HG02759 (cell line): Measurements from ENCODE around the gene EGFL7.
A peak's percentile ranks its signal among the peaks of the same experiment; 100 is the strongest.

Experiments
- ATAC-seq: cut with Tn5 transposase; IDR thresholded peaks from one replicate; pipeline ENCODE4 v1.9.1; 2021; ENCODE audit warnings: mild to moderate bottlenecking, moderate library complexity; ENCODE audit not compliant: unreplicated experiment

EGFL7 gene

DNA sequence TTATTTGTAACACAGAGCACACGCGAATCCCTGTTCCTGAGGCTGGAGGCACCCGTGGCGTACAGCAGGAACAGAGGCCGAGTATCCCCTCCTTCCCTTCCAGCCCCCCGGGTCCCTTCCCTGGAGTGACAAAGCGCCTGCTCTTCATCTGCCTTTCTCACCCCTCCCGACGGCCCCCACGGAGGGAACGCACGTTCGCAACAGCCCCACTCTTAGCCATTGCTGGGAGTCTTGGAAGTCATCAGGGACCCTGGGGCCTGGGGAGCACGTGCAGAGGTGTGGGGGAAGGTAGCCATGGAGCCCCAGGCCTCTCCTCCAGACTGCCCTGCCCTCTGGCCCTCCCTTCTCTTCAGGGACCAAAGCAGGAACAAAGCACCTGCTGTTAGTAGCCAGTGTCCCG is 22.1 kb downstream of the EGFL7 start:
- no peak for ATAC-seq

DNA sequence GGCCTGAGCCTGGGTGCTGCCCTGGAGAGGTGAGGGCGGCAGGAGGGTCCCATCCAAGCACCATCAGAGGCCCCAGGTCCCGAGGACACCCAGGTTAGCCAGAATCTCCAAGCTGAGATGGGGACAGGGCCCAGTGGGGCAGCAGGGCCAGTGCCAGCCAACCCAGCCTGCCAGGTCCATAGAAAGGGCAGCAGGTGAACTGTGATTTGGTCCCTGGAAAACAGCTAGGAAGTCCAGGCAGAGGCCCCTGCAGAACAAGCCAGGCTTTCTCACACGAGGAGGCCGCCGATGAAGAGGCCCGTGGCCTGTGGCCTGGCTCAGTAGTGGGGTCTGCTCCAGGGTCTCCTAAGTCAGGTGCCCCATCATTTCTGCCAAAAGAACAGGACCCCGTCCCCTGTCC is 22.5 kb downstream of the EGFL7 start:
- ATAC-seq, result no peak

DNA sequence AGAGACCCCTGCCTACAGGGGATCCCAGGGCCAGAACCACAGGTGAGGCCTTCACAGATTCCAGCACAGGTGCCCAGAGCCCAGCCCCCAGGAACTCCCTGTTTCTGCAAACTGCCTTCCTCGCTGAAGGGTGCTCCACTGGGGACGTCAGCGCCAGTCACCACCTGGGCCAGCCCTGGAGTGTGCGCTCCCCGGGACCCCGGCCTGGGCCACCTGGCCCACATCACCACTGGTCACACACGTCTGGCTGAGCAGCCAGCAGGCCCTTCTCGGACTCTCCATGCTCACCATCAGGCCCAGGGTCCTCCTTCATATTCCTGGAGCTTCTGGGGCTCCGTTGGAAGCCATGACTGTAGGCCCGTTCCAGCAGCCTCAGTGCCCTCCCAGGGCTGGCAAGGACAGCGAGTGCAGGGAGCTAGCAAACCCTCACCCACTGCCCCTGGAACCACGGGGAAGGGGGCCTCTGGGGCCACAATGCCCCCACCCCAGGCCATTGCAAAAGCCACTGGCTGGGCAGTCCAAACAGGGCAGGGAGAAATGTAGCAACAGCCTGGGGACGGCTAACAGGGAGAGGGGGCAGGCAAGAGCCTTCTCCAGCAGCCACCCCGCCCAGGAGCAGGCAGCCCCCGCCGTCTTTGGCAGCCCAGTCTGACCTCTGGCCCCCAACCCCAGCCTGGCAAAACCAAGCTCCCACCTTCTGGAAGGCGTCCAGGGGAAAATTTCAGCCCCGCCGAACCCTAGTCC is 23.2 kb downstream of the EGFL7 start:
- no peak for ATAC-seq

DNA sequence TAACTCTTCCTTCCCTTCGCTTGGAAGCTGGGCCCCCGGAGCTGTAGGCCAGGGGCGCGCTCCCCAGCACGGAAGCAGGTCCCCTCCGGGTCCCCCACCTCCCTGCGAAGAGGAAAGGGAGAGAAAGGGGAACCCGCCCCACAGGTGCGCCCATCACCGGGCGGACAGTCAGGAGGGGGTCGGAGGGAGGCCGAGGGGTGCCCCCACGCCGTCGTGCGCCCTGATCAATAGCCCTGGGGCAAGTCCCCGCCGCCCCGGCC is 23.7 kb downstream of the EGFL7 start:
- ATAC-seq, result no peak

DNA sequence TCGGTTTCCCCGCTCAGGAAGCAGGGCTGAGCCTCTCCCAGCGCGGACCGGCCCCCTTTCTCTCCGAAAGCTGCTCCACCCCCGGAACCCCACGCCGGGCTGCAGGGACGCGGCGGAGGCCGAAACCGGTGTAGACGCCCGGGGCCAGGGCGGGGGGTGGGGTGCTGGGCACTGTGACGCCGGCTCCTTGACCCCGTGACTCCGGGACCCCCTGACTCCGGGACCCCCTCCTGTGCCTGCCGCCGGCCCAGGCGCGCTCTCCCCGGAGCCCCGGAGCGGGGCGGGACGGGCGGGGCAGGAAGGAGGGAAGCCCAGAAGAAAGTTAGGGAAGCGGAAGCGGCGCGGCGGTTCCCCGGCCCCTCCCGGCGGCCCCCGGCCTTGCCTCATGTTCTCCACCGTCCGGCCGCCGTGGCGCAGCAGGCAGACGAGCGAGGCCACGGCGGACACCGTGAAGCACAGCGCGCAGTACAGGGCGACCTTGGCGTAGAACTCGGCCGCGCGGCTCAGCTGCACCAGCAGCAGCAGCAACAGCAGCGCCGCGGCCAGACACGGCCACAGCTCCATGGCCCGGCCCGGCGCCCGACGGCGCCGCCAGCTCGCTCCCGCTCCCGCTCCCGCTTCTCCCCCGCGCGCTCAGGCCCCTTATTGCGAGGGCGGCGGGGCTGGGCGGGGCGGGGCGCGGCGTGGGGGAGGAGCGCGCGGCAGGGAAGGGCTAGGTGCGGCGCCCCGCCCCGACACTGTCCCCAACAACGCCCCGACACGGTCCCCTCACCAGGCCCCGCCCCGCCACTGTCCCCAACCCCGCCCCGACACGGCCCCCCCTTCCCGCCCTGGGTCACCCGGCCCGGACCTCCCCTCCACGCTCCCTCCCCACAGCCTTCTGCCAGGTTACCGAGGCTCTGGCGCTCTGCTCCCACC is 24.3 kb downstream of the EGFL7 start, which contains the start of gene AGPAT2:
TSS of gene AGPAT2 (minus strand) at position 664 of the 918 bp plus-strand sequence. CDS start at position 564, 100 bp downstream.
- peak; percentile 69 for ATAC-seq

DNA sequence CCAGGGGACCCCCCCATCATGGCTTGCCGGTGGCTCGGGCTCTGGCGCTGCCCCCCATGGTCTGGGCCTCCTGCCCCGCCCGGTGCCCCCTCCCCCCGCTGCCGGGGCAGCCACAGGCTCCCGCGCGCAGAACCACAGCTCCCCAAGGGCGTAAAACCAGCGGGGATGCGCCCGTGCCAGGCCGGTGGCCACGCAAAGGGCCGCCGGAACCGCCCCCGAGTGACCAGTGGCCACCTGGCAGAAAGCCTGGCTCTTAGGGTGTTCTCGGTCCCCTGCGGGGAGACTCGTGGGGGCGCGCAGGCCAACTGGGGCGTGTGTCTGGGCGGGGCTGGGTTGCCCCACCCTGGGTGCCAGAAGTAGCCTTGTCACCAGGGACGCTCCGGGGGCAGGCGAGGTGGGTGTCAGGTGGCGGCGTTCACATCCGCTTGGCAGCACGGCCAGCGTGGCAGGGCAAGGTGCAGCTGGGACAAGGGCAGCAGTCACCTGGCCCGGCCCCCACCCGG is 25.1 kb downstream of the EGFL7 start:
- no peak for ATAC-seq

DNA sequence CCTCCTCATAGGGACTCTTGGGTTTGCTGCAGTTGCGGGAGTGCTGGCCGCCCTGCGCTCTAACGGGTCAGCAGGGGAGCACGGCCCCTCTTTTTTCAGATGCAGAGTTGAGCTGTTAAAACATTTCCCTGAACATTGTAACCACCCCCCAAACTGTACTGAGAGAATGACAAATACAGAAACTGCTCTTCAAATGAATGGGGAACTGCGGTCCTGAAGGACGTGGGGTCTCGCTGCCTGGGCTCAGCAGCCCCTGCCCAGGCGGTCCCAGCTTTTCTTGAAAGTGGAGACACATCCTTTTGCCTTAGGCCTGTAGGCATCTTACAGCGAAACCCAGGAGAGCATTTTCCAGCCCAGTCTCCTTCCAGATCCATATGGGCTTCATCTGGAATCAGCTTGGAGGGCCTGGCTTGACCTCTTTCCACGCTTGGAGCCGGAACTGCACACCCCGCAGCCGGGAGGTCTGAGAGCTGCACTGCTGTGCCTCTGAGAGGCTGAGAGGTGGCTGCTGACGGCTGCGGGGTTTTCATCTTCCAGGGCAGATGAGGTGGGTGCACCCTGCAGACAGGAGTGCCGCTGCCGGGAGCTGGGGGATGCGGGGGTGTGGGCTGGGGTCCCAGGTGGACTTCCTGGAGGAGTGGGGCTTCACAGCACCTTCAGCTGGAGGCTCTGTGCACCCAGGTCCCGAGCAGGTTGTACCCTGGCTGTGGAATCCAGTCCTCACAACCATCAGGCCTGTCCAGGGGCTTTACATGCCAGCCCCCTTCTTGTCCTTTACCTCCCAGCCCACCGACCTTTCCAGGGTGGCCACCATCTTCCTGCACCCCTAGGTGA is 25.8 kb downstream of the EGFL7 start:
- ATAC-seq, result no peak

DNA sequence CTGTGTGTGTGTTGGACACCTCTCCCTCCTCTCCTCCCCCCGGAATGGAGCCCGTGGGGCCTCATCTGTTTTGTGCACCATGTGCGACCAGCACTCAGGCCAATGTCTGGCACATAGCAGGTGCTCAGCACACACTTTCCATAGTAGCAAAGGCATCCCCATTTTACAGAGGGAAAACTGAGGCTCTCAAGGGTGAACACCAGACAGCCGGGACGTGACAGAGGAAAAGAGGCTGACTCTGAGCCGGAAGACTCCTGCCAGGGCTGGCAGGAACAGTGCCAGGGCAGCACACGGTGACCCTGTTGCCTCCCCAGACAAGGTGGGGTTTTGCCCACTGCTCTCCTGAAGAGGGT is 26.4 kb downstream of the EGFL7 start:
- no peak for ATAC-seq

DNA sequence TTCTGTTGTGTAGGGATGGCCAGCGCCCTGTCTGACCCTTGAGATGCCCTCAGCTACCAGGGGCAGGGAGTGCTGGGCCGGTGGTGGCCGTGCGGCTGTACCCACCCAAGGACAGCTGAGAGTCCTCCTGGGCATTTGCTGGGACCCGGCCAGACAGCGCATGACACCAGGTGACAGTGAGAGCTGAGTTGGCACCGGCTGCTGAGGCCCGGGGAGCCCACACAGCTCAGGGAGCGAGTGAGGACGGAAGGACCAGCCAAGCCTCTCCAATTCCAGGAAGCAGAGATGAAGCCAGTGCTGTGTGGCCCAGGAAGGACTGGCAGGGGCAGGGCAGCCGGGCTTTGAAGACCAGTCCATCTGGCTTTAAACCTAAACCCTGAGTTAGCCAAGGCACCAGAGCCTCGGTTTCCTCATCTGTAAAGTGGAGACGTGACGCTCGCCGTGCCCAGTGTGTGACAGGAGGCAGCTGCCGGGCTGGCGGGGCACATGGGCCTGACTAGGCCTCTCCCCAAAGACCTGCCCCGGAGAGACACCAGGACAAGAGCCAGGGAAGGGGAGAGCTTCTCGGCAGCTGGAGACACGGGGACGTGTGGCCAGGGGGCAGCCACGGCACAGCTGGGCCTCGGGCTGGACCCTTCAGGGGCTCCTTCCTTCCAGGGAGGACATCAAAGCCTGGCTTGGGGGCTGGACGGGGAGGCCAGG is 27.5 kb downstream of the EGFL7 start:
- no peak for ATAC-seq

DNA sequence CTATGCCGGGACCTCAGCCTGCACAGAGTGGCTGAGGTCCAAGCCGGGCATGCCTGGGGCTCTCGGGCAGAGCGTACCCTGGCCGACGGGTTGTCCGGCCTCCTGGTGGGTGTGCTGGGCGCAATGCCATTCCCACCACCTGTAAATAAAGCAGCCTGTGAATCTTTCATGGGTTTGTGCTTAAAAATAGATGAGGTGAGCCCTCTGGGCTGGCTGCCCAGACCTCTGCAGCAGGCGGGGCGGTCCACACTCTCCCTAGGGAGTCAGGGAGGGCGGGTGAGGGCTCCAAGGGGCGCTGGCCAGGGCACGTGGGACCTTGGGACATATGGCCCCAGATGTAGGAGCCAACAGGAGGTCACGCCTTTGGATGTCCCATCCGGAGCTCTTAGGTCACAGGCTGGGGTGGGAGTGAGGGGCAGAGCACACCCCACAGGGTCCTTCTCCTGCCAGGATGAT is 28.1 kb downstream of the EGFL7 start:
- no peak for ATAC-seq

DNA sequence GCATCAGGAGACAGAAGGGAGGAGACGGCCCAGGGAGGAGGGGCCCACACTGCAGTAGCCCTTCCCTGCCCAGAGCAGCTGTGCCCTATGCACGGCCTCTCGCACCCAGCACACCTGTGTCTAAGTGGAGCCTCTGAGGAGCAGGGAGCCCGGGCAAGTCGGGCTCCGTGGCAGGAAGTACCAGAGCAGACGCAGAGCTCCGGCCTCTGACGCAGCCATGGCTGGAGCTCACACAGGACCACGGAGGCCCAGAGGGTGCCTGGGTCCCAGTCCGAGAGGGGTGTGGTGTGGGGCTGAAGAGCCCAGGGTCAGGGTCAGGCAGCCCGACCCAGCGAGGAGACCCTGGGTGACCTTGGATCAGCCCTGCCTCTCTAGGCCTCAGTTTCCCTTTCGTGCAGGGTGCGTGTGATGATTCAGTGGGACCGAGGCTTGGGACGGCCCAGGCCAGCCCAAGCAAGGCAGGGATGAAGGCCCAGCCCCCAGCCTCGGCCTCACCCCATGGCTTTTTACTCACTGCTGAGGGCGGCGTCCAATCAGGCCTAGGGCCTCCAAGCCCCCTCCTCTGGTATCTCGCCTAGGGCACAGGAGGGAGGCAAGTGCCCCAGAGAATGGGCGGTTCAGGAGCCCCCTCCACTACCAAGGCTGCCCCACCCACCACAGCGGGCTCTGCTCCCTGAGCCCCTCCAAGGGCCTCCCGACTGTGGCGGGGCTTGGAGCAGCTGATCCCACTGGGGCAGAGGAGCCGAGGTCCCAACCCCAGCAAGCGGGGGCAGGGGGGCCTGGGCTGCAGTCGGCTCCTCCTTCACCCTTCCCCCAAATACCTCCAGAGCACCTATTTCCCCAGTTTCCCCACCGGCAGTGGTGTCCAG is 28.8 kb downstream of the EGFL7 start:
- no peak for ATAC-seq

DNA sequence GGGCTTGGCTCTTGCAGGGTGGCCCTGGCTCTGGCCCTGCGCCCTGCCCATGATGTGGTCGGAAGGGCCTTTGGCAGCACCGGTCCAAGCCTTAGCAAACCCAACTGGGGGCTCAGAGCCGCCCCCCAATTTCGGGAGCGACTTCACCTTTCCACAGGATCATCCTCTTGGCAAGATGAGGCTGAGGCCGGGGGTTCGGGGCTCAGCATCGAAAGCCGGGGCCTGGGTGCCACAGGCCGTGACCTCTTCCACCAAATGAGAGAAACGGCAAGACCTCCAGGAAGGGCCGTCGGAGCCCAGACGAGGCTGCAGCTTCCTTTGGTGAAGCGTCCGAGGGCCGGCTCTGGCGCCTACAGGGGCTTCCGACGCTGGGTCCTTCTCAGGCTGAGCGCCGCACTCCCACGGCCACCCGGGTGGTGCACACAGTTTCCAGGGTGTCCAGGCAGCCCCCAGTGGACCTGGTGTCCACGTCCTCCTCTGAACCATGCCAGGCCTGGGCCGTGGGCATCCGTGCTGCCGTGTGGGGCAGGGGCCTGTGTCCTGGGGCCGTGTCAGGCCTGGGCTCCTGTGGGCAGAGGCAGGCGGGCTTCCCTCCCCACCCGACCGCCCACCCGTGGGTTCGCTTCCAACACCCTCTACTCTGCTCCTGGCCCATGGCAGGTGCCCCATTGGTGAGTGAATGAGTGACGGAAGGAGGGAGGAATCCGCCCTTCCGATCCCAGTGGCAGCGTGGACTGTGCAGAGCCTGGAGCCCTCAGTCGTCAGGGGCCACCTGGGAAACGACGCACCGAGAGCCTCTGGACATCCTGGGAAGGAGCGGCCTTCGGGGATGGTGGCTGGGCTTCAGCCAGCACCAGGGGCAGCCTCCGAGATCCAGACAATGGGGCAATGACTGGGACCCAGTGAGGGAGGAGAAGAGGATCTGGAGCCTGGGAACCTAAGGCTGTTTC is 29.7 kb downstream of the EGFL7 start:
- ATAC-seq, result no peak

DNA sequence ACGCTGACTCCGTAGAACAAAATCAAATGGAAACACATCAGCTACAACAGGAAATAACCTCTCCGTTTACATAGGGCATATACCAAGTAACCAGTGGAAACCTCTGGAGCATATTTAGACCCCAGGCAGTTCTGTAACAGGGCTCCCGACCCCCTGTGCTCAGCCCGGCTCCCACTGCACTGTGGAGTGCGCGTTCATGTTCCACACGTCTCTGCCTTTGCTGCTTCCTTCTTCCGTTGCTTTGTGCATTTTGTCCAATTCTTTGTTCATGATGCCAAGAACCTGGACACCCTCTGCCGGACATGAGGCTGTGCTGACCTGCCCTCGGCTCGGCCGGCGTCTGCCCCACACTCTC is 30.4 kb downstream of the EGFL7 start:
- no peak for ATAC-seq

DNA sequence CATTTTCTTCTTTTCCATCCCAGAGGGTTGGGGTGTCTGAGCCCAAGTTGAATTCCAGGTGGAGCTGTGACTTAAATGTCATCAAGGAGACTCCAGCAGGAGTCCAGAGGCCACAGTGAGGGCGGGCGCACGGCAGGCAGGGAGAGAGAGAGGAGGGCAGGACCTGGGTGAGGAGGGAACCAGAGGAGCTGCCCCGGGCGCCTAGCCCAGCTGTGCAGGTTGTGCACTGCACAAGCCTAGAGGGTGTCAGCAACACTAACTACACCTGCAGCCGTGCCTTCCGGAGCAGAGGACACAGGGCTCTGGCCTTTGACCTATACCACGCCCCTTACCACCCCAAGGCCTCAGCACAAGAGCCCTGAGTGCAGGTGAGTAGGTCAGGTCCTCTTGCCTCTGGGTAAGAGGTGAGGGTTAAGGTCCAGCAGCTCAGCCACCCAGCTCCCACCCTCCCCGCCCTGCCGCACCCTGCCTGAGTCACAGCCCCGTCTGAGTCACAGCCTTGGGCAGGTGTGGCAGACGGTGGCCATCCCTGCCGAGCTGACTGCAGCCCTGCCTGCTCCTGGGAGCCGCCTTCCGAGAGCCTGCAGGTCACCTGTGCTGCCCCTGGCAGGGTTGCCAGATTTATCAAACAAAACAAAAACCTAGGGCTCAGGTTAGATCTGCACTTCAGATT is 30.9 kb downstream of the EGFL7 start:
- ATAC-seq, result no peak

DNA sequence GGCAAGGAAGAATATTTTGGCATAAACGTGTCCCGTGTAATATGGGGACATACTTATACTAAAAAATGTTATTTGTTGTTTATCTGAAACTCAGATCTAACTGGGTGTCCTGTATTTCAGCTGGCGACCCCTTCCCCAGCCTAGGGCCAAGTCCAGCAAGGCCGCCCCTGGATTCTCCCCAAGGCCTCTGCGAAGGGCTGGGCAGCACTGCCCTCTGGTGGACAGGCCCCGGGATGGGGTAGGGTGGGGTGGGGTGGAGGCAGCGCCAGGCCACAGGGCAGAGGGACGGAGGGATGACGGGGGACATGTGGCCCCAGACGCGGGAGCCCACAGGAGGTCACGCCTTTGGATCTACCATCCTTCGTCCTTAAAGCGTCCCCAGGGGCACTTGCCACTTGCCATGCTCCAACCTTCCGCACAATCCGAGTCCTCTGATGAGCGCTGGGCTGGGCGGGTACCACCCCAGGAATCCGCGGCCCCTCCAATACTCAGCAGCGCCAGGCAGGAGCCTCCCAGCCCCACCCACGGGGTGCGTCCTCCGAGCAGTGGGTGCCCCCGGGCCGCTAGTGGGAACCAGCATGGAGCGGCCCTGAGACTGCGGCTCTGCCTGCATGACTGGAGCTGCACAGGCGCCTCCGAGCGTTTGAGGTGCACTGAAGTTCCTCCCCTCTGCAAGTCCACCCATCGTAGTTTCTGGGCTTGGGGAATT is 31.6 kb downstream of the EGFL7 start:
- no peak for ATAC-seq

DNA sequence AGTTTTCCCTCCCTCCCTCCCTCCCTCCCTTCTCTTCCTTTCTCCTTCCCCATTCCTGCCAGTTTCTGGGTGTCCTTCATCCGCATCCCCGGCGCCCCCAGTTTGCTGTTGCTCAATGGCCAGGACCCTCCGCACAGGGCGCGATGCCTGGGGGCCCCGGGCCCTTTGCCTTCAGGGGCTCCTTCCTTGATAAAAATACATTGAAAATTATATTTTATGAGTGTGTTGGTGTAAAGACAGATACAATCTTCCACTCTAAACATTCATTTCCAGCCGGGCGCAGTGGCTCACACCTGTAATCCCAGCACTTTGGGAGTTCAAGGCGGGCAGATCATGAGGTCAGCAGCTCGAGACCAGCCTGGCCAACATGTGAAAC is 32.1 kb downstream of the EGFL7 start:
- no peak for ATAC-seq

DNA sequence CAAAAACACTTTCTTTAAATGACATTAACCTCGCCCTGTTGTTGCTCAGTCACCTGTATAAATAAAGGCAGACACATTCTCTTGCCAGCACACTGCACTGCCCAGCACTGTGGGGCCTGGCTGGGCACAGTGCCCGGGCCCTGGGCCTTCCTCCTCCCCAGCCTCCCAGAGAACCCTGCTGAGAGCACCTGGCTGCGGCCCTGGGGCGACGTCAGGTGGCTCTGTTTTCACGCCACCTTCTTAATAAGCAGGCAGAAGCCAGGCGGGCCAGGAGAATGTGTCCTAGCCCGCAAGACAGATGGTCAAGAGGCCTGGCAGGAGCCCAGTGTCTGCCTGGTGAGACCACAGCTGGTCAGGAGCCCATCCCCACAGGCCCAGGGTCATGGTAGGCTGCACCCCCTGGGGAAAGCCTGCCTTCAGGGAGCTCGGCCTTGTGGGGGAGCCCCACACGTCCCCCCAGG is 32.7 kb downstream of the EGFL7 start:
- ATAC-seq, result no peak
